Parathyroid adenoma (tissue), 2 donors: ENCODE measurements around the gene LAYN.

Source experiments
- H2AFZ ChIP-seq: fragments of 300-600 bp; sonication (generic); one replicate; pipeline ENCODE4 v1.7.0; 2017; ENCODE audit warnings: antibody characterized with exemption, mild to moderate bottlenecking
- H3K27ac ChIP-seq: fragments of 300-600 bp; sonication (generic); one replicate; pipeline ENCODE4 v1.7.0; 2017
- H3K27me3 ChIP-seq: fragments of 300-600 bp; sonication (generic); one replicate; pipeline ENCODE4 v1.7.0; 2017; ENCODE audit warnings: low read length; ENCODE audit not compliant: control insufficient read depth, insufficient read depth
- H3K36me3 ChIP-seq: fragments of 300-600 bp; sonication (generic); one replicate; pipeline ENCODE4 v1.7.0; 2017; ENCODE audit warnings: low read length; ENCODE audit not compliant: control insufficient read depth, insufficient read depth
- H3K4me1 ChIP-seq: fragments of 300-600 bp; sonication (generic); one replicate; pipeline ENCODE4 v1.7.0; 2017; ENCODE audit warnings: control low read depth
- H3K4me2 ChIP-seq: fragments of 300-600 bp; sonication (generic); one replicate; pipeline ENCODE4 v1.7.0; 2017; ENCODE audit warnings: low read length
- H3K4me3 ChIP-seq: fragments of 300-600 bp; sonication (generic); one replicate; pipeline ENCODE4 v1.7.0; 2017; ENCODE audit warnings: low read depth, low read length
- H3K79me2 ChIP-seq: fragments of 300-600 bp; sonication (generic); one replicate; pipeline ENCODE4 v1.7.0; 2017; ENCODE audit warnings: control low read depth
- H3K9ac ChIP-seq: fragments of 300-600 bp; sonication (generic); one replicate; pipeline ENCODE4 v1.7.0; 2017; ENCODE audit warnings: mild to moderate bottlenecking
- H3K9me3 ChIP-seq: fragments of 300-600 bp; sonication (generic); one replicate; pipeline ENCODE4 v1.7.0; 2017; ENCODE audit warnings: low read length; ENCODE audit not compliant: control insufficient read depth
- CTCF ChIP-seq: fragments of 300-600 bp; sonication (generic); IDR thresholded peaks from one replicate; pipeline ENCODE4 v1.7.0; 2017; ENCODE audit warnings: antibody characterized with exemption, mild to moderate bottlenecking
- donor health status: primary hyperparathyroidism.

The LAYN gene

GRCh38 chr11:111603611-111604130, 63.2 kb downstream of the LAYN start:
- Histone ChIP-seq H3K4me3 (peak overlapping the region; percentile 75), H3K4me2 (peak overlapping the region; percentile 68), H3K9ac (no peak overlapping the region), H2AFZ (peak overlapping the region; percentile 28), H3K4me1 (peaks cover 3% of the 10 kb centered on the region), H3K27me3 (no peaks in the 10 kb centered on the region), H3K27ac (peak overlapping the region; percentile 94), H3K36me3 (no peaks in the 10 kb centered on the region), H3K79me2 (peaks cover 5% of the 10 kb centered on the region), H3K9me3 (no peaks in the 10 kb centered on the region)
- TF ChIP-seq CTCF: no peak

DNA sequence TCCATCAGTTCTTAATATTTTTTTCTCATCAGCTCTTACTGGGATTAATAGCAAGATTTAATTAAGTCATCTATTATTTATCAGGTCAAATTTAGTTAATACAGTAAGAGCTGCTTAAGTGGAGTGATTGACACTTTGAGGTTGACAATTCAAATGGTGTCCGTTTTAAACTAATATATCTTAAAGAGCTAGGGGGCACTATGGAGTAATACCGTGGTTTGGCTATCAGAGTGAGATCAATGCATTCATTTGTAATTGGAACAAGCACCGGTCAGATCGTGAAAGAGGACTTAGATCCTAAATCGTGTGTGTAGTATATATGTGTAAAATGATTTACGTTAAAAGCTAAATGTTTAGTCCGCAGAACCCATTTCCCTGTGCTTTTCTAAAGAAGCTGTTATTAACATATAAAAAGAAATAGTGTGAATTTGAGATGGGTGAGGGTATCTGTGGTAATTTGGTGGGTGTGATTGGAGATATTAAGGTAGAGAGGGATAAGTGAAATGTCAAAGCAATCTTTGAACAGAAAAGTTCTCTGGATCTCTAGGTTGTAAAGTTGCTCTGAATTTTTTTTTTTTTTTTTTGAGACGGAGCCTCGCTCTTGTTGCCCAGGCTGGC, 64.0 kb downstream of the LAYN start:
- peak; percentile 32 for TF ChIP-seq CTCF
- Histone ChIP-seq H3K9me3 (no peaks in the 10 kb centered on the region), H2AFZ (no peak overlapping the region), H3K27me3 (no peaks in the 10 kb centered on the region), H3K4me3 (peak overlapping the region; percentile 75), H3K79me2 (peaks cover 5% of the 10 kb centered on the region), H3K9ac (no peak overlapping the region), H3K4me2 (peak overlapping the region; percentile 68), H3K36me3 (no peaks in the 10 kb centered on the region), H3K27ac (no peak overlapping the region), H3K4me1 (peaks cover 3% of the 10 kb centered on the region)

DNA sequence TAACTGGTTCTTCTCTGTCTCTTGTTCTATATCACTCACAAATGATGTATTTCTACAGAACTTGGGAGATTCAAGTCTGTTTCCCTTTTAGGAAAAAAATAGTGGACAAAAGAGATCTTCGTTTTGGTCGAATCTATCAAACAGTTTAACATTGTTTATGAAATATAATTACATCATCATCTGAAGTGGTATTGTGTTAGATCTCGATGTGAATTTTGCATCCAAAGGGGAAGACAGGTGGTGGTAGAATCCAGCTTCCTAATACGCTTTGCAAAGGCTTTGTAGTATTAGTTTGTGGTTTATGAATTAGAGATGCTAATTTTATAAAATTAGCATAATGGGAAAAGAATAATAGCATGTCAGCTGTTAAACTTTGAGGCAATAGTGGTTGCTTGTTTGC, 65.2 kb downstream of the LAYN start:
- H3K36me3 ChIP-seq: no peaks in the 10 kb centered on the region
- no peak overlapping the region for H2AFZ ChIP-seq
- H3K4me3 ChIP-seq: no peak overlapping the region
- no peaks in the 10 kb centered on the region for H3K27me3 ChIP-seq
- H3K9me3 ChIP-seq: no peaks in the 10 kb centered on the region
- no peak for TF ChIP-seq CTCF
- H3K9ac ChIP-seq: no peak overlapping the region
- H3K4me1 ChIP-seq: peaks cover 3% of the 10 kb centered on the region
- no peak overlapping the region for H3K4me2 ChIP-seq
- no peak overlapping the region for H3K27ac ChIP-seq
- peaks cover 8% of the 10 kb centered on the region for H3K79me2 ChIP-seq

DNA sequence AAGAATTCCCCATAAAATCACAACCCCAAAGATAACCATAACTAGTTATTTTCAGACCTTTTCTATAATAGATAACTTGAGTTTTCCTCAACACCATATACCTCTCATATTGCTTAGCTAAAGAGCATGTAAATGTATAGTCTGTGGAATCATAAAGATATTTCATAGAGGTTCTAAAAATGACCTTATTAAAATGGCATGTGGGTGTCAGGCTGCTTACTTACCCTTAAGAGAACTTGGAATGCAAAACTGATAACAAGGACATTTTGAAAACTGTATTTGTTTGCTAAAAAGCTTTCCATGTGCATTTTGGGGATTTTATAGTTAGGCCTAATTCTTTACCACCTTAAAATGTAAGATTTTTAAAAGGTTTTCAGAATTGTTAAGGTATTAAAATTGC, 66.5 kb downstream of the LAYN start:
- Histone ChIP-seq H3K4me2 (no peak overlapping the region), H3K4me3 (no peak overlapping the region), H3K79me2 (peaks cover 8% of the 10 kb centered on the region), H3K9me3 (no peaks in the 10 kb centered on the region), H3K9ac (no peak overlapping the region), H3K27ac (no peak overlapping the region), H2AFZ (no peak overlapping the region), H3K27me3 (no peaks in the 10 kb centered on the region), H3K36me3 (no peaks in the 10 kb centered on the region), H3K4me1 (peaks cover 3% of the 10 kb centered on the region)
- TF ChIP-seq CTCF: no peak

GRCh38 chr11:111607751-111608150, 67.2 kb downstream of the LAYN start:
- H3K9ac ChIP-seq: no peak overlapping the region
- H3K4me1 ChIP-seq: peaks cover 3% of the 10 kb centered on the region
- H3K79me2 ChIP-seq: peaks cover 8% of the 10 kb centered on the region

More at GRCh38 chr11:111607751-111608150, 67.2 kb downstream of the LAYN start:
- Histone ChIP-seq H3K9me3 (no peaks in the 10 kb centered on the region), H3K4me2 (no peak overlapping the region), H2AFZ (no peak overlapping the region), H3K4me3 (no peak overlapping the region), H3K27me3 (no peaks in the 10 kb centered on the region), H3K27ac (no peak overlapping the region), H3K36me3 (no peaks in the 10 kb centered on the region)
- no peak for TF ChIP-seq CTCF
